Stimulated activated CD4-positive, alpha-beta T cell treated with anti-CD3 and anti-CD28 coated beads, Interleukin-12 subunit alpha, Interleukin-12 subunit beta, amount 100 ng/mL, for 48 hours (primary cell): ENCODE measurements around the gene XDH.

Experiments
- DNase-seq, 3 donors: peaks; one replicate each; pipeline ENCODE4 v3.0.0-alpha.2; 2020; ENCODE audit warnings: low read depth in 2 of 3, low spot score in 1 of 3

The XDH gene

DNA sequence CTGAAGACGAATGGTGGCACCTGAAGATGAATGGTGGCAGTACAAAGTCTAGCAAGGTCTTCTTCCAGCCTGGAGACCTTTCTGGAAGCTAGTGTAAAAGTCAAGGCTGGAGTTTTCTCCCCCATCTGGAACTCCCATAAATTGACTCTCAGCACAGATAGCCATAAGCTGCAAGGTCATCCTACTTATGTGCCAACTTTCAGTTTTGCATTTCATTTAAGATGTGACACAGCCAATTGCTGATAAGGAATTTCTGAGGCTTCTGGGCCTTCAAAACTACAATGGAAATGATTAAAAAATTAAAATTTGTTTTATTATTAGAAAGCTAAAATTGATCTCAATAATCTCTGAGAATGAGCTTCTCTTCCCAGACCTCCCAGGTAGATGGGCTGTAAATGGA is 10.2 kb downstream of the XDH start:
- DNase-seq: no peak

GRCh38 chr2:31402388-31402787 is 12.2 kb downstream of the XDH start:
- no peak for DNase-seq

DNA sequence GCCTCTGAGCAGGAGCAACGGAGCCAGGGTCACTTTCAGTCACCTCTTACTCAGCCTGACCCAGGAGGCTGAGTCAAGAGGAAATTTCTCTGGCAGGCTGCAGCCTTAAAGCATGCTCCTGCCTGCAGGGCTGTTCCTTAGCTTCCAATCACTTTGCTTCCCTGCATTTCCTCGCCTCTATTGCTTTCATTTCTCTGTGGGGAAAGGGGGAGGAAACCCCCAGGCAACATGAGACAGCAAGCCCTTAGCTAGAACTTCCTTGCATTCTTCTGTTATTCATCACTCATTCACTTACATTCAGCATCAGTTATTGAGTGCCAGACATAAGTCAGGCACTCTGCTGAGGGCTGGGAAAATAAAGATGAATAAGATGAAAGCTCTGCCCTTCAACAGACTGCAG is 13.0 kb downstream of the XDH start:
- DNase-seq: no peak

- no peak for DNase-seq
Observed at GRCh38 chr2:31398881-31399280, 15.7 kb downstream of the XDH start.

GRCh38 chr2:31397094-31397493 is 17.4 kb downstream of the XDH start:
- no peak for DNase-seq

DNA sequence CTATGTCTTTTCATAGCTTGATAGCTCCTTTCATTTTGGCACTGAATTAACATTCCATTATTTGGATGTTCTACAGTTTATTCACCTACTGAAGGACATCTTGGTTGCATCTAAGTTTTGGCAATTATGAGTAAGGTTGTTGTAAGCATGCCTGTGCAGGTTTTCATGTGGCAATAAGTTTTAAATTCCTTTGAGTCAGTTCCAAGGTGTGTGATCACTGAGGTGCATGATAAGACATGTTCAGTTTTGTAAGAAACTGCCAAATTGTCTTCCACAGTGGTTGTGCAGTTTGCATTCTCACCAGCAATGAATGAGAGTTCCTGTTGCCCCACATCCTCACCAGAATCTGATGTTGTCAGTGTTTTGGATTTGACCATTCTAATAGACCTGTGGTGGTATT is 24.2 kb downstream of the XDH start:
- no peak for DNase-seq

DNA sequence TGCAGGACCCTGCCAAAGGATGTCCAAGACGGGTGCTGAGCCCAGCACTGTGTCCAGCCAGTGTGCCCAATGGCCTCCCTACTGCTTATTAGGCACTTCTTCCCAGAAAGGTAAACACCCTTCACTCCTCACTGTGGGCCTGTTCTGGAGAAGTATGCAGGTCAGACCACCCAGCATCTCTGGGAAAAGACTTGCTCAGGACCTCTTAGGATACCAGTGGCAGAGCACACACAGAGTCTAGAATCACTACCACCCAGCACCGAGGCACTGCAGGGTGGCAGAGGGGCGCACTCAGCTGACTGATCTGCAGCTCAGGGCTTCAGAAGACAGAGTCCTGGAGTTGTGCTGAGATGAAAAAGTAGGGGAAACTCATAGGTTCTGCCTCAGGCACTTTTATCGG is 25.8 kb downstream of the XDH start:
- DNase-seq: no peak

DNA sequence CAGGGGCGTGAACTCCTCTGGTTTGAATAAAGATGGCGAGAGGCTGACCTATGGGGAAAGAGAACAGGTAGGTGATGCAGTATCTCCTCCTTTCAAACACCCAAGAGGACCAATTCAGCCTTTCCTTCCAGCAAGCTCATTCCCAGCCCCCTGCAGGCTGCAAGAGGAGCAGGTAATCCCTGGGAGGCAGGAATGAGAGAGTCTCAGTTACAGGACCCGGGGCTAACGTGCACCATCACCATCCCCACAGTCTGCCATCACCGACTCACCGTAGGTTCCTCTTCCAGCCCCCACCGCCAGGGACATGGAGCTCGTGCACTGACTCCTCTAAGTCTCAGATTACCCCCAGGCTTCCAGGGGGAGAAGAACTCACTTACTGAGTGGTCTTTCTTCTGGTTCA is 26.7 kb downstream of the XDH start:
- no peak for DNase-seq

DNA sequence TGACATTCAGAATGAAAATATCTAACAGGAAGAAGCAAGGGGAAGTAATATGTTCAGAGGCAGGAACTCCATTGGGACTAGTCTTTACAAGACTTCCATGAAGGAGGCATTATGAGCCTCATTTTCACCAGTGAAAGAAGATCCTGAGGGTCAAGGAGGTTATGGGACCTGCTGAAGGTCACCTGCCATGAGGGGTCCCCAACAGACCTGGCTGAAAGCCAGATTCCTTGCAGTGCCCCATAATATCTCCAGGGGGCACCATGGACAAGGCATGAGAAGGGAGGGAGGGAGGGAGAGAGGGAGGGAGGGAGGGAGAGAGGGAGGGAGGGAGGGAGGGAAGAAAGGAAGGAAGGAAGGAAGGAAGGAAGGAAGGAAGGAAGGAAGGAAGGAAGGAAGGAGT is 27.9 kb downstream of the XDH start:
- DNase-seq: no peak

- no peak for DNase-seq
Observed at GRCh38 chr2:31386172-31386571, 28.4 kb downstream of the XDH start.

GRCh38 chr2:31384771-31385276 is 29.7 kb downstream of the XDH start:
- no peak for DNase-seq

GRCh38 chr2:31384351-31384750 is 30.2 kb downstream of the XDH start:
- DNase-seq: no peak

GRCh38 chr2:31383471-31384153 is 30.9 kb downstream of the XDH start:
- no peak for DNase-seq

- no peak for DNase-seq
Observed at GRCh38 chr2:31382452-31383120, 32.0 kb downstream of the XDH start.

DNA sequence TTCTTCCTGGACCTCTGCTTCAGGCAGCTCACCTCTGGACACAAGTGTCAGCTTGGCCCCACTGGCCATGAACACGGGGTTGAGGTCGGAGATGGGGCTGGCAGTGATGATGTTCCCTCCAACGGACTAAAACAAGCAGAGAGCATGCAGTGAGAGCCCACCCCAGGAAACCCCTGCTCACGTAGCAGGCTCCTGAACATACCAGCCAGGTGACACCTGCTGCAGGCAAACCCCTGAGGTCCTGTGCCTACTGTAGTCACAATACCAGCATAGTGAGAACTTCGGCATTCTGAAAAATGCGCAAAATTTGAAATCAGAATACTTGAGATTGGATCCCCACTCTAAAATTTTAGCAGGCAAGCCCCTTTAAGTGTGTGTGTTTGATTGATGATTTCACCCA is 32.9 kb downstream of the XDH start:
- no peak for DNase-seq

DNA sequence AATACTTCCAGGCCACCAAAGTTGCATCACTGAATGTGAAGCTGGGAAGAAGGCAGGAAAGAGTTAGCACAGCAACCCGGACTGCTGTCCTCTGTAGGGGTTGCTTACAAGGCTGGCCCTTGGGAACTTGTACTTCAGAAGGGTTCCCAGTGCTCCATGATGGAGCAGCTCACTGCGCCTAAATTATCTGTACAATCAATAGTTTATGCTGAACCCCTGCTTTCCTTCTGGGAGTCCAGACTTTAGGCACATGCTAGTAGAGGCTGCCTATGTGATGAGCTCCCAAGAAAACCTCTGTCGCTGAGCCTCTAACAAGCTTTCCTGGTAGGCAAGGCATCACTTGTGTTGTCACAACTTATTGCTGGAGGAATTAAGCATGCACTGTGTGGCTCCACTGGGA is 34.3 kb downstream of the XDH start:
- DNase-seq: no peak

DNA sequence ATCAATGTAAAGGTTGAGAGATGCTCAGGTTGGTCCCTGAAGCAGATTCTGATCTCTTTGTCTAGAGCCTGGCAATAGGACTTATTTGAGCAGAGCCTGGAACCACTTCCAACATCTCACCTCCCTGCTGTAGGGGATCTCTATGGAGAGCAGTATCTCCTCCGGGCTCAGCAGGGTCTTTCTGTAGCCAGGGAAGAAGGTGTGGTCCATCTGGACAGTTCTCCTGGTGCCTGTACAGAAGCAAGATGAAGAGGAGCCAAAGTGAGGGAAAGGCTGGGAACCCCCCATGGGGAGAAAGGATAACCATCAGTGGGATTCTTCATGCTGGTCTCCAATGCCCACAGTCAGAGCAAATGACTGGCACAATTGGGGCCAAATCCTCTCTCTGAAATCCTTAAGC is 34.8 kb downstream of the XDH start:
- no peak for DNase-seq

- DNase-seq: no peak
Observed at GRCh38 chr2:31378791-31379501, 35.6 kb downstream of the XDH start.

DNA sequence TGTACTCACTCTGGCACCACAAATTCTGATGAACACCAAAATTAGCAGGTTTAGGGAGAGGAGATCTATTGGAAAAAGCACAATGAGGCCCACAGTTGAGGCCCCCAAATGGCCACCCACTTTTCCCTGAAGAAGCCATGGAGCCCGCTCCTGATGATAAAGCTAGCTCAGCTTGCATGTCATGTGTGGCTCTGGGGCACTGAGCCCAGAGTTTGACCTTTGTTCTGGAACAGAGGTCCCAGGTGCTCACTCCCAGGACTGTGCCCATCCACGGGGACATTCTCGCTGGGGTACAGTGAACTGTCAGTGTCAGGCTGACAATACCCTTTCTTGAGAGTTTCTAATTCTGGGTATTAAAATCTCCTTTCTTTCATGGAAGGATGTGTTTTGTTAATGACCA is 36.2 kb downstream of the XDH start:
- no peak for DNase-seq

DNA sequence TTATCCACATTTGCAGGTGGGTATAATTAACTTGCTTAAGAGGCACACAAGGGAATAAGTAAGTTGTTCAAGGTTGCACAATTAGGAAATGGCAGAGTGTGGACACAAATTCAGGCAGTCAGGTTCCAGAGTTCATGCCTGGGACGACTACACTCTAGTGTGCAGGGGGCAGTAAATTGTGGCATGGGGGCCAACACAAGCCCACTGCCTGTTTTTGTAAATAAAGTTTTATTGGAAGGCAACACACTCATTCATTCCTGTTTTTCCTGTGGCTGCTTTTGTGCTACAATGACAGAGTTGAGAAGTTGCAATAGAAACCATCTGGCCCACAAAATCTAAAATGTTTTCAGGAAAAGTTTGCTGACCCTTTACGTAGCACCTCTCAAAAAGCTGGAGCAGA is 41.4 kb downstream of the XDH start:
- no peak for DNase-seq

DNA sequence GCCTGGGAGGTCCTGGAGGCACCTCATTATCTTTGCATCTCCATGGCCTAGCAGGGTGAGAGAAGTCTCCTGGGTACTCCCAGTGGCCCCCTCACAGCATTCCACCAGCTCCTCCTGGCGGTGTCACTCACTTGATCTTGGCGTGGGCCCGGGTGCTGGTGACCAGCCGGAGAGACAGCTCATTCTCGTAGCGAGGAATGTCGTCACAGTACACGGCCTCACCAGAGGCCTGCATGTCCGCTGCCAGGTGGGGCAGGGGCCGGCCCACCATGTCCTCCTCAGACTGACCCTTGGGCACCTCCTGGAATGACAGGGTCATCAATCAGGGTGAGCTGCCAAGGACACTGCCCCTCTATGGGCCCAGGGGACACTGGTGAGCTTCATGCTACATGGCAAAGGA is 42.4 kb downstream of the XDH start:
- DNase-seq: no peak

DNA sequence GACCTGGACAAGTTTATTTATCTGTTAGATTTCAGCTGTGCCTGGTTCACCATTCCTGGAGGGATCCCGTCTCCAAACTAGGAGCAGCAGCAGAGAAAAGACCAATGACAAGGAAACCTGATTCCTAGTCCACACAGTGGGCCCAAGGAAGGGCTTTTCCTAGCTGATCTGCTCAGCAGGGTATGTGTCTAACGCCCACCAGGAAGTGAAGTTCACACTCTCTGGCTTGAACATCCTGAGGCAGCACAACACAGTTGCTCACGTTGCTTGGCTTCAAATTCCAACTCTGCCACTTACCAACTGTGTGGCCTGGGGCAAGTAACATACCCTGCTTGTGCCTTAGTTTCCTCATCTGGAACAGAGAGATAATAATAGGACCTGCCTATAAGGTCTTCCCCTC is 42.9 kb downstream of the XDH start:
- DNase-seq: no peak
